B cell (primary cell): ENCODE data around the gene MOGAT2. TPM values are rescaled to one million over a fixed set of nuclear protein-coding genes. Genes with fewer than 3 reads are reported as not detected.
"Not testable (repeated sequence)": the region's sequence is repeated elsewhere in the genome, so short reads cannot be mapped to it uniquely, and the experiment has no call there.

Experiments
- ATAC-seq: fragments of 200-7000 bp; cut with Tn5 transposase; one replicate; pipeline ENCODE4 v1.10.0; 2021; ENCODE audit warnings: low read depth, mild to moderate bottlenecking, moderate number of reproducible peaks, moderate library complexity
- CTCF ChIA-PET: fragments of 350-600 bp; sonication (Branson Sonifier 250); formaldehyde crosslinking; loops from one replicate; lab custom pipeline; 2021; ENCODE audit warnings: antibody characterized with exemption, inconsistent platforms; lab: Charles Lee
- POLR2A ChIA-PET: fragments of 350-600 bp; sonication (Branson Sonifier 250); formaldehyde crosslinking; loops from one replicate; lab custom pipeline; 2021; ENCODE audit warnings: antibody characterized with exemption; lab: Charles Lee
- DNase-seq: peaks from one replicate; pipeline ENCODE4 v3.0.0; 2013
- H2AFZ ChIP-seq: 2 replicates; pipeline ENCODE4 v1.6.1; 2012; ENCODE audit warnings: mild to moderate bottlenecking, low read depth, low read length; ENCODE audit not compliant: insufficient read depth, poor library complexity, severe bottlenecking
- H3K27ac ChIP-seq, 2 donors: 1 replicate in 1 of 2; 2 replicates in 1 of 2; pipeline ENCODE4 v1.5.1; 2012 to 2013; ENCODE audit warnings: low read length in 2 of 2, mild to moderate bottlenecking in 2 of 2, moderate library complexity in 1 of 2
- H3K27me3 ChIP-seq, 4 experiments: fragments of 200-600 bp in 1 of 4; sonication (generic) in 1 of 4; replicated peaks in 1 of 4; 1 replicate in 2 of 4; 2 replicates in 2 of 4; pipeline versions ENCODE4 v1.6.1 to v1.7.0; 2013 to 2016; ENCODE audit warnings: low read length in 3 of 4, mild to moderate bottlenecking in 2 of 4, mixed read lengths in 1 of 4, moderate library complexity in 1 of 4; ENCODE audit not compliant: insufficient read depth in 4 of 4, control insufficient read depth in 3 of 4; ENCODE audit errors: control extremely low read depth in 1 of 4
- H3K36me3 ChIP-seq, 2 experiments: replicated peaks in 1 of 2; 1 replicate in 1 of 2; 2 replicates in 1 of 2; pipeline versions ENCODE4 v1.6.1 to v1.7.1; 2013; ENCODE audit warnings: low read length in 1 of 2; ENCODE audit not compliant: insufficient read depth in 2 of 2, control insufficient read depth in 1 of 2; ENCODE audit errors: control extremely low read depth in 1 of 2, extremely low read depth in 1 of 2
- H3K4me1 ChIP-seq, 2 donors: fragments of 200-600 bp in 1 of 2; sonication (generic) in 1 of 2; 1 replicate in 1 of 2; 2 replicates in 1 of 2; pipeline versions ENCODE4 v1.5.1 to v1.6.1; 2013 to 2017; ENCODE audit warnings: low read length in 2 of 2; ENCODE audit not compliant: control insufficient read depth in 2 of 2, insufficient read depth in 2 of 2
- H3K4me2 ChIP-seq: replicated peaks from 2 replicates; pipeline ENCODE3; 2012; ENCODE audit warnings: mild to moderate bottlenecking, low read depth, low read length; ENCODE audit not compliant: poor library complexity, severe bottlenecking
- H3K4me3 ChIP-seq, 5 experiments: fragments of 200-600 bp in 1 of 5; sonication (generic) in 1 of 5; 1 replicate in 3 of 5; 2 replicates in 2 of 5; pipeline versions ENCODE4 v1.5.1 to v1.7.0; 2011 to 2016; ENCODE audit warnings: low read length in 4 of 5, mild to moderate bottlenecking in 4 of 5, low read depth in 2 of 5, control low read depth in 1 of 5, moderate library complexity in 1 of 5; ENCODE audit not compliant: insufficient read depth in 1 of 5; ENCODE audit errors: control extremely low read depth in 1 of 5, extremely low read depth in 1 of 5
- H3K79me2 ChIP-seq: fragments of 200-600 bp; sonication (generic); one replicate; pipeline ENCODE4 v1.6.0; 2016; ENCODE audit warnings: low read length; ENCODE audit not compliant: control insufficient read depth, insufficient read depth
- H3K9ac ChIP-seq: fragments of 200-600 bp; sonication (generic); 2 replicates; pipeline ENCODE4 v1.6.1; 2017; ENCODE audit warnings: mild to moderate bottlenecking, low read length, moderate library complexity
- H3K9me3 ChIP-seq, 3 donors: one replicate each; pipeline versions ENCODE4 v1.6.1 to v1.7.1; 2013; ENCODE audit warnings: low read length in 2 of 3; ENCODE audit not compliant: control insufficient read depth in 2 of 3, insufficient read depth in 1 of 3; ENCODE audit errors: control extremely low read depth in 1 of 3
- H4K20me1 ChIP-seq: 2 replicates; pipeline ENCODE4 v1.6.0; 2012; ENCODE audit warnings: mild to moderate bottlenecking, low read length; ENCODE audit not compliant: insufficient read depth, control insufficient read depth, poor library complexity, severe bottlenecking
- H3K27ac Mint-ChIP-seq: one replicate; pipeline ENCODE4 v1.8.0; 2021; ENCODE audit warnings: mixed read lengths
- H3K27me3 Mint-ChIP-seq: one replicate; pipeline ENCODE4 v1.8.0; 2021; ENCODE audit warnings: mixed read lengths
- H3K4me1 Mint-ChIP-seq: one replicate; pipeline ENCODE4 v1.8.0; 2021; ENCODE audit warnings: mixed read lengths
- H3K4me3 Mint-ChIP-seq: one replicate; pipeline ENCODE4 v1.8.0; 2021; ENCODE audit warnings: mixed read lengths
- H3K9me3 Mint-ChIP-seq: one replicate; pipeline ENCODE4 v1.8.0; 2022; ENCODE audit warnings: mixed read lengths; ENCODE audit not compliant: insufficient read depth
- CTCF ChIP-seq: fragments of 200-600 bp; IDR thresholded peaks from one replicate; pipeline ENCODE4 v1.8.0; 2022; ENCODE audit warnings: antibody characterized with exemption, mild to moderate bottlenecking
- EZH2 ChIP-seq: IDR thresholded peaks from 2 replicates; pipeline ENCODE4 v1.6.1; 2012; ENCODE audit warnings: borderline replicate concordance, low read depth, mild to moderate bottlenecking, moderate library complexity, low read length; ENCODE audit not compliant: insufficient read depth, poor library complexity, severe bottlenecking
- WGBS: methylation state at CpG from one replicate; pipeline ENCODE4 v1.1.5; 2013; ENCODE audit warnings: missing lambda C conversion rate; ENCODE audit not compliant: insufficient coverage; 5-methylcytosine and 5-hydroxymethylcytosine counted together
- intact Hi-C: fragments of 100-400 bp; cut with micrococcal nuclease; formaldehyde crosslinking; loops from one replicate; pipeline ENCODE4 v1.10.0; 2022
- polyA plus RNA-seq: library from polyadenylated mRNA; depleted of rRNA; stranded (reverse); fragments of >200 nt; gene quantifications from 2 replicates; pipeline ENCODE4 v1.2.3, GENCODE V29; 2012
- total RNA-seq, 2 donors: library from RNA; stranded (reverse); fragments of 120-200 nt in 1 of 2; gene quantifications; 1 replicate in 1 of 2; 2 replicates in 1 of 2; pipeline versions ENCODE4 v1.2.3 to v1.2.4, GENCODE V29; 2013 to 2022

The MOGAT2 gene
- total and polyA plus RNA-seq, 2 donors (not counting 1 experiment from before 2014, with no cell fraction given) = not detected

- H3K4me1 Mint-ChIP-seq, H2AFZ ChIP-seq, ATAC-seq, H3K27me3 Mint-ChIP-seq, H3K27me3 ChIP-seq, H3K9me3 Mint-ChIP-seq, H3K4me1 ChIP-seq, H3K9me3 ChIP-seq, H3K79me2 ChIP-seq, H3K36me3 ChIP-seq, POLR2A ChIA-PET, H3K4me3 ChIP-seq, H3K27ac Mint-ChIP-seq, H3K4me3 Mint-ChIP-seq, H3K27ac ChIP-seq, H3K4me2 ChIP-seq, H4K20me1 ChIP-seq, H3K9ac ChIP-seq, DNase-seq, intact Hi-C loops: not testable (repeated sequence)
- CTCF ChIA-PET = interaction anchor here (0.7 kb wide), 1 partner anchor 155 kb away, joined by 3 read pairs; no protein-coding TSS in a partner anchor
Observed at GRCh38 chr11:75754933-75755332, 37.3 kb downstream of the MOGAT2 start.

DNA sequence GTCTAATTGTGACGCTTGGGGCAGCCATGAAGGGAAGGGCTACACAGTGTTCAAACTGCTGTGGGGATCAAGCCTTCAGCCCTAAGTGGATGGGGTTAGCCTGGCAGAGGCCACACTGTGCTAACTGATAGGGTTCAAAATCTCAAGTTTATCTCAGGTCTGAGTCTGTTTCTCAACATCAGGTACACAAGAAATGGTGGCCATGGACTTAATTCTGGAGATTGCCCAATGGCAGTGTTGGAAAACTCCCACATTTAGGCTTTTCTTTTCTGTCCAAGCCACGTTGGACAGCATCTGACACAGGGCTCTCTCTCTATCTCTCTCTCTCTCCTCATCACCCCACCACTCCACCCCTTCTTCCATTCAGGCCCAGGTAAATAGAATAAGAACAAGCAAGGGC is 40.0 kb downstream of the MOGAT2 start:
- Histone ChIP-seq H3K27me3 (no peaks in the 10 kb centered on the region), H3K9me3 (no peaks in the 10 kb centered on the region), H3K9ac (no peak overlapping the region), H3K4me2 (no peak overlapping the region), H4K20me1 (no peaks in the 10 kb centered on the region), H2AFZ (no peak overlapping the region), H3K36me3 (no peaks in the 10 kb centered on the region), H3K4me3 (no peak overlapping the region), H3K27ac (no peak overlapping the region), H3K4me1 (no peaks in the 10 kb centered on the region), H3K79me2 (no peaks in the 10 kb centered on the region)
- intact Hi-C loops = no loop called here
- Mint-ChIP-seq H3K4me1 (no peaks in the 10 kb centered on the region), H3K27me3 (no peaks in the 10 kb centered on the region), H3K4me3 (no peak overlapping the region), H3K9me3 (no peaks in the 10 kb centered on the region), H3K27ac (no peak overlapping the region)
- ATAC-seq = no peak
- ChIA-PET CTCF (no interaction called here), POLR2A (no interaction called here)
- WGBS = 86% methylated on average over 2 of the region's 2 CpGs
- no peak for TF ChIP-seq EZH2
- no peak for TF ChIP-seq CTCF
- no peak for DNase-seq
